Measurements from ENCODE around the gene ZKSCAN4. TPM values are rescaled to one million over a fixed set of nuclear protein-coding genes. Genes with fewer than 3 reads are reported as not detected.

Gene ZKSCAN4
- total RNA-seq, 1 donor from 2014 or later = 3.9 TPM

GRCh38 chr6:28224131-28225055 is 27.7 kb downstream of the ZKSCAN4 start:
- peak overlapping the region; percentile 53 for H3K27ac Mint-ChIP-seq (ENCODE audit: unreplicated experiment)
- FAIRE-seq (no peak), DNase-seq (ENCODE audit: low read depth) (no peak)
- peaks cover 37% of the 10 kb centered on the region for H3K79me2 ChIP-seq (ENCODE audit: insufficient read depth, low read length)
- peak overlapping the region; percentile 67 for H2AFZ ChIP-seq (ENCODE audit: low read depth, low read length)
- H4K20me1 ChIP-seq (ENCODE audit: insufficient read depth, low read length) = no peaks in the 10 kb centered on the region
- H3K27ac ChIP-seq (ENCODE audit: low read depth, low read length) = peak overlapping the region; percentile 54
- no peaks in the 10 kb centered on the region for H3K9me3 ChIP-seq (ENCODE audit: insufficient read depth, low read depth, low read length)
- H3K4me1 Mint-ChIP-seq (ENCODE audit: low read depth, unreplicated experiment) = peaks cover 5% of the 10 kb centered on the region
- H3K4me3 ChIP-seq (ENCODE audit: insufficient read depth, low read depth, low read length) = peak overlapping the region; percentile 75
- peaks cover 4% of the 10 kb centered on the region for H3K27me3 ChIP-seq (ENCODE audit: insufficient read depth, low read length)
- peak overlapping the region; percentile 84 for H3K9ac ChIP-seq (ENCODE audit: low read length)
- H3K4me3 Mint-ChIP-seq (ENCODE audit: unreplicated experiment) = peak overlapping the region; percentile 97
- TF ChIP-seq CTCF (IDR thresholded peaks at IDR 0.05; ENCODE audit: insufficient read depth, low read depth, low read length) (no peak), EZH2 (IDR thresholded peaks at IDR 0.05; ENCODE audit: insufficient read depth, low read length) (no peak)
- peaks cover 4% of the 10 kb centered on the region for H3K4me1 ChIP-seq (ENCODE audit: insufficient read depth, low read length)
- peaks cover 24% of the 10 kb centered on the region for H3K36me3 ChIP-seq (ENCODE audit: insufficient read depth, low read length)
- H3K4me2 ChIP-seq (ENCODE audit: low read length) = peak overlapping the region; percentile 91
- peaks cover 11% of the 10 kb centered on the region for H3K36me3 Mint-ChIP-seq (ENCODE audit: low read depth, unreplicated experiment)
- peaks cover 8% of the 10 kb centered on the region for H3K27me3 Mint-ChIP-seq (ENCODE audit: low read depth, unreplicated experiment)
- no peaks in the 10 kb centered on the region for H3K9me3 Mint-ChIP-seq (ENCODE audit: unreplicated experiment)

GRCh38 chr6:28220257-28221133 is 31.6 kb downstream of the ZKSCAN4 start:
- peaks cover 6% of the 10 kb centered on the region for H3K79me2 ChIP-seq (ENCODE audit: insufficient read depth, low read length)
- no peak overlapping the region for H3K4me3 ChIP-seq (ENCODE audit: insufficient read depth, low read depth, low read length)
- Mint-ChIP-seq H3K27ac (ENCODE audit: unreplicated experiment) (no peak overlapping the region), H3K9me3 (ENCODE audit: unreplicated experiment) (no peaks in the 10 kb centered on the region), H3K4me1 (ENCODE audit: low read depth, unreplicated experiment) (no peaks in the 10 kb centered on the region), H3K4me3 (ENCODE audit: unreplicated experiment) (no peak overlapping the region), H3K36me3 (ENCODE audit: low read depth, unreplicated experiment) (peaks cover 2% of the 10 kb centered on the region), H3K27me3 (ENCODE audit: low read depth, unreplicated experiment) (peaks cover 18% of the 10 kb centered on the region)
- H3K27me3 ChIP-seq (ENCODE audit: insufficient read depth, low read length) = peaks cover 6% of the 10 kb centered on the region
- no peaks in the 10 kb centered on the region for H3K9me3 ChIP-seq (ENCODE audit: insufficient read depth, low read depth, low read length)
- no peak for TF ChIP-seq CTCF (IDR thresholded peaks at IDR 0.05; ENCODE audit: insufficient read depth, low read depth, low read length)
- TF ChIP-seq EZH2 (IDR thresholded peaks at IDR 0.05; ENCODE audit: insufficient read depth, low read length) = no peak
- H3K36me3 ChIP-seq (ENCODE audit: insufficient read depth, low read length) = no peaks in the 10 kb centered on the region
- H4K20me1 ChIP-seq (ENCODE audit: insufficient read depth, low read length) = no peaks in the 10 kb centered on the region
- H2AFZ ChIP-seq (ENCODE audit: low read depth, low read length) = no peak overlapping the region
- FAIRE-seq (no peak), DNase-seq (ENCODE audit: low read depth) (peak; percentile 30)
- H3K4me1 ChIP-seq (ENCODE audit: insufficient read depth, low read length) = peaks cover 4% of the 10 kb centered on the region
- no peak overlapping the region for H3K27ac ChIP-seq (ENCODE audit: low read depth, low read length)
- H3K4me2 ChIP-seq (ENCODE audit: low read length) = peak overlapping the region; percentile 45
- H3K9ac ChIP-seq (ENCODE audit: low read length) = no peak overlapping the region
